Liver (tissue), 3 donors: ENCODE data around the gene CMC1.

Experiments used
- EGR1 ChIP-seq, 2 donors: IDR thresholded peaks; 2 replicates each; pipeline ENCODE4 v1.6.1; 2016 to 2018; ENCODE audit warnings: antibody characterized with exemption in 2 of 2, low read depth in 2 of 2
- JUND ChIP-seq, 2 donors: IDR thresholded peaks; 2 replicates each; pipeline ENCODE4 v1.6.1; 2016; ENCODE audit warnings: antibody characterized with exemption in 2 of 2
- RAD21 ChIP-seq, 2 donors: IDR thresholded peaks; 2 replicates each; pipeline ENCODE4 v1.6.1; 2016; ENCODE audit warnings: antibody characterized with exemption in 2 of 2, mild to moderate bottlenecking in 2 of 2
- TAF1 ChIP-seq: conservative IDR thresholded peaks from 2 replicates; pipeline ENCODE4 v1.6.1; 2016; ENCODE audit warnings: antibody characterized with exemption, mild to moderate bottlenecking
- YY1 ChIP-seq: IDR thresholded peaks from 2 replicates; pipeline ENCODE4 v1.6.1; 2016; ENCODE audit warnings: antibody characterized with exemption, mild to moderate bottlenecking
- TF ChIP-seq, protein P1 (sequence below): fragments of 150-350 bp; IDR thresholded peaks from 2 replicates; pipeline ENCODE4 v1.5.1; 2017; ENCODE audit warnings: improper control_type of control experiment, low read depth, low read length; ENCODE audit not compliant: missing input control
- TF ChIP-seq, protein P2 (sequence below): IDR thresholded peaks from 2 replicates; pipeline ENCODE4 v1.6.1; 2016; ENCODE audit warnings: antibody characterized with exemption, mild to moderate bottlenecking
- TF ChIP-seq, protein P3 (sequence below): IDR thresholded peaks from 2 replicates; pipeline ENCODE4 v1.6.1; 2016; ENCODE audit warnings: antibody characterized with exemption
- TF ChIP-seq, protein P4 (sequence below): IDR thresholded peaks from 2 replicates; pipeline ENCODE4 v1.6.1; 2016; ENCODE audit warnings: antibody characterized with exemption
- TF ChIP-seq, protein P5 (sequence below): IDR thresholded peaks from 2 replicates; pipeline ENCODE4 v1.6.1; 2016; ENCODE audit warnings: antibody characterized with exemption
- donor health status: healthy.
- donor health status: healthy.

DNA sequence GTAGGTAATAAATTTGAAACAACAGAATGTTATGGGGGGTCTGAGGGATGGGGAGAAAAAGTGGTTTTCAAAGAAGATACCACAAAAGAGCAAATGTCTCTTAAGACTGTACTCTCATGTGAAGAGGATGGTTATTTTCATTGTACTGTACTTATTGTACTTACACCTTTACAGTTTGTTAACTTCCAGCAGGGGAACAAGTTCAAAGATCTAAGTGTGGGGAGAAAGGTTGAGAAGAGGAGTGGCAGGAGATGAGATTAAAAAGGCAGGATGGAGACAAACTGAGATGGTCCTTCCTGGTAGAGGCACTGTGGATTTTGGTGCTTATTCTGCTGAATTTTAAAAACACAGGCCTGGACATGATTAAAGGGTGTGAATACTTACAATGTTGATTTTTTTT is 101.7 kb downstream of the CMC1 start:
- no peak for TF ChIP-seq JUND (IDR thresholded peaks at IDR 0.05)
- TF ChIP-seq, protein P1, sequence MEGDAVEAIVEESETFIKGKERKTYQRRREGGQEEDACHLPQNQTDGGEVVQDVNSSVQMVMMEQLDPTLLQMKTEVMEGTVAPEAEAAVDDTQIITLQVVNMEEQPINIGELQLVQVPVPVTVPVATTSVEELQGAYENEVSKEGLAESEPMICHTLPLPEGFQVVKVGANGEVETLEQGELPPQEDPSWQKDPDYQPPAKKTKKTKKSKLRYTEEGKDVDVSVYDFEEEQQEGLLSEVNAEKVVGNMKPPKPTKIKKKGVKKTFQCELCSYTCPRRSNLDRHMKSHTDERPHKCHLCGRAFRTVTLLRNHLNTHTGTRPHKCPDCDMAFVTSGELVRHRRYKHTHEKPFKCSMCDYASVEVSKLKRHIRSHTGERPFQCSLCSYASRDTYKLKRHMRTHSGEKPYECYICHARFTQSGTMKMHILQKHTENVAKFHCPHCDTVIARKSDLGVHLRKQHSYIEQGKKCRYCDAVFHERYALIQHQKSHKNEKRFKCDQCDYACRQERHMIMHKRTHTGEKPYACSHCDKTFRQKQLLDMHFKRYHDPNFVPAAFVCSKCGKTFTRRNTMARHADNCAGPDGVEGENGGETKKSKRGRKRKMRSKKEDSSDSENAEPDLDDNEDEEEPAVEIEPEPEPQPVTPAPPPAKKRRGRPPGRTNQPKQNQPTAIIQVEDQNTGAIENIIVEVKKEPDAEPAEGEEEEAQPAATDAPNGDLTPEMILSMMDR = no peak
- TF ChIP-seq, protein P2, sequence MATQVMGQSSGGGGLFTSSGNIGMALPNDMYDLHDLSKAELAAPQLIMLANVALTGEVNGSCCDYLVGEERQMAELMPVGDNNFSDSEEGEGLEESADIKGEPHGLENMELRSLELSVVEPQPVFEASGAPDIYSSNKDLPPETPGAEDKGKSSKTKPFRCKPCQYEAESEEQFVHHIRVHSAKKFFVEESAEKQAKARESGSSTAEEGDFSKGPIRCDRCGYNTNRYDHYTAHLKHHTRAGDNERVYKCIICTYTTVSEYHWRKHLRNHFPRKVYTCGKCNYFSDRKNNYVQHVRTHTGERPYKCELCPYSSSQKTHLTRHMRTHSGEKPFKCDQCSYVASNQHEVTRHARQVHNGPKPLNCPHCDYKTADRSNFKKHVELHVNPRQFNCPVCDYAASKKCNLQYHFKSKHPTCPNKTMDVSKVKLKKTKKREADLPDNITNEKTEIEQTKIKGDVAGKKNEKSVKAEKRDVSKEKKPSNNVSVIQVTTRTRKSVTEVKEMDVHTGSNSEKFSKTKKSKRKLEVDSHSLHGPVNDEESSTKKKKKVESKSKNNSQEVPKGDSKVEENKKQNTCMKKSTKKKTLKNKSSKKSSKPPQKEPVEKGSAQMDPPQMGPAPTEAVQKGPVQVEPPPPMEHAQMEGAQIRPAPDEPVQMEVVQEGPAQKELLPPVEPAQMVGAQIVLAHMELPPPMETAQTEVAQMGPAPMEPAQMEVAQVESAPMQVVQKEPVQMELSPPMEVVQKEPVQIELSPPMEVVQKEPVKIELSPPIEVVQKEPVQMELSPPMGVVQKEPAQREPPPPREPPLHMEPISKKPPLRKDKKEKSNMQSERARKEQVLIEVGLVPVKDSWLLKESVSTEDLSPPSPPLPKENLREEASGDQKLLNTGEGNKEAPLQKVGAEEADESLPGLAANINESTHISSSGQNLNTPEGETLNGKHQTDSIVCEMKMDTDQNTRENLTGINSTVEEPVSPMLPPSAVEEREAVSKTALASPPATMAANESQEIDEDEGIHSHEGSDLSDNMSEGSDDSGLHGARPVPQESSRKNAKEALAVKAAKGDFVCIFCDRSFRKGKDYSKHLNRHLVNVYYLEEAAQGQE = no peak
- TF ChIP-seq EGR1 (IDR thresholded peaks at IDR 0.05; ENCODE audit: low read depth in 2 of 2) = no peak
- TF ChIP-seq, protein P3, sequence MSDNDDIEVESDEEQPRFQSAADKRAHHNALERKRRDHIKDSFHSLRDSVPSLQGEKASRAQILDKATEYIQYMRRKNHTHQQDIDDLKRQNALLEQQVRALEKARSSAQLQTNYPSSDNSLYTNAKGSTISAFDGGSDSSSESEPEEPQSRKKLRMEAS = no peak
- TF ChIP-seq, protein P4, sequence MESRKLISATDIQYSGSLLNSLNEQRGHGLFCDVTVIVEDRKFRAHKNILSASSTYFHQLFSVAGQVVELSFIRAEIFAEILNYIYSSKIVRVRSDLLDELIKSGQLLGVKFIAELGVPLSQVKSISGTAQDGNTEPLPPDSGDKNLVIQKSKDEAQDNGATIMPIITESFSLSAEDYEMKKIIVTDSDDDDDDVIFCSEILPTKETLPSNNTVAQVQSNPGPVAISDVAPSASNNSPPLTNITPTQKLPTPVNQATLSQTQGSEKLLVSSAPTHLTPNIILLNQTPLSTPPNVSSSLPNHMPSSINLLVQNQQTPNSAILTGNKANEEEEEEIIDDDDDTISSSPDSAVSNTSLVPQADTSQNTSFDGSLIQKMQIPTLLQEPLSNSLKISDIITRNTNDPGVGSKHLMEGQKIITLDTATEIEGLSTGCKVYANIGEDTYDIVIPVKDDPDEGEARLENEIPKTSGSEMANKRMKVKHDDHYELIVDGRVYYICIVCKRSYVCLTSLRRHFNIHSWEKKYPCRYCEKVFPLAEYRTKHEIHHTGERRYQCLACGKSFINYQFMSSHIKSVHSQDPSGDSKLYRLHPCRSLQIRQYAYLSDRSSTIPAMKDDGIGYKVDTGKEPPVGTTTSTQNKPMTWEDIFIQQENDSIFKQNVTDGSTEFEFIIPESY = no peak
- TF ChIP-seq, protein P5, sequence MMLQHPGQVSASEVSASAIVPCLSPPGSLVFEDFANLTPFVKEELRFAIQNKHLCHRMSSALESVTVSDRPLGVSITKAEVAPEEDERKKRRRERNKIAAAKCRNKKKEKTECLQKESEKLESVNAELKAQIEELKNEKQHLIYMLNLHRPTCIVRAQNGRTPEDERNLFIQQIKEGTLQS = no peak
- TF ChIP-seq YY1 = no peak
- TF ChIP-seq TAF1 = no peak
- TF ChIP-seq RAD21 (IDR thresholded peaks at IDR 0.05) = no peak
